Fibroblast of the aortic adventitia (primary cell): ENCODE data around the gene BNC2. TPM values are rescaled to one million over a fixed set of nuclear protein-coding genes. Genes with fewer than 3 reads are reported as not detected.
A peak's percentile ranks its signal among the peaks of the same experiment; 100 is the strongest.

ENCODE experiments used
- DNase-seq: peaks from one replicate; pipeline ENCODE4 v3.0.0-alpha.2; 2010; ENCODE audit warnings: low read depth
- H3K4me3 ChIP-seq: 2 replicates; pipeline ENCODE4 v1.5.1; 2011; ENCODE audit warnings: low read depth, mild to moderate bottlenecking, control low read depth, low read length, moderate library complexity
- CTCF ChIP-seq: IDR thresholded peaks from 2 replicates; pipeline ENCODE4 v1.5.1; 2011; ENCODE audit warnings: mild to moderate bottlenecking, low read length, control low read depth, inconsistent platforms; ENCODE audit not compliant: insufficient read depth
- total RNA-seq: library from RNA; depleted of rRNA; stranded (reverse); fragments of >200 nt; gene quantifications from 2 replicates; pipeline ENCODE4 v1.2.3, GENCODE V29; 2012; ENCODE audit warnings: low replicate concordance

Gene BNC2
- total RNA-seq, 1 donor, result 53.3 TPM

- no peak for TF ChIP-seq CTCF
- no peak for DNase-seq
Measured at GRCh38 chr9:16613051-16613450, 257.4 kb downstream of the BNC2 start.

DNA sequence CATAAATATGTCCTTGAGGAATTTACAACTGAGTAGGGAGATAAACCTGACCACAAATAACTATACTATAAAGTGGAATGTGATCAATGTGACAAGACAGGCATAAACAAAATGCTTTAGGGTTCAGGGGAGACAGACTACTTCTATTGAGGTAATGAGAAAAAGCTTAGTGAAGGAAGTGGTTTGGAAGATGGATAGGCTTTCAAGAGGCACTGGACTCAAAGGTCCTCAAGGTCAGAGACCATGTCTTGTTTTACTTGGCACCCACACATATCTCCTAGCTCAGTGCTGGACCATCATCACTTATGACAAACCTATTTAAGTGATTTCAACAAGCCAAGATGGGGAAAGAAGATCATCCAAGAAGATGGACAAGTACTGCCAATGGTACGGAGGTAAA is 257.8 kb downstream of the BNC2 start:
- H3K4me3 ChIP-seq, result no peak overlapping the region
- DNase-seq, result no peak
- TF ChIP-seq CTCF, result no peak

More at GRCh38 chr9:16613051-16613450, 257.4 kb downstream of the BNC2 start:
- H3K4me3 ChIP-seq, result no peak overlapping the region

- no peak for TF ChIP-seq CTCF
- H3K4me3 ChIP-seq, result no peak overlapping the region
- DNase-seq, result peak; percentile 77
Measured at GRCh38 chr9:16611983-16612382, 258.5 kb downstream of the BNC2 start.

GRCh38 chr9:16611001-16611400 is 259.5 kb downstream of the BNC2 start:
- DNase-seq, result peak; percentile 67
- H3K4me3 ChIP-seq, result no peak overlapping the region
- no peak for TF ChIP-seq CTCF

DNA sequence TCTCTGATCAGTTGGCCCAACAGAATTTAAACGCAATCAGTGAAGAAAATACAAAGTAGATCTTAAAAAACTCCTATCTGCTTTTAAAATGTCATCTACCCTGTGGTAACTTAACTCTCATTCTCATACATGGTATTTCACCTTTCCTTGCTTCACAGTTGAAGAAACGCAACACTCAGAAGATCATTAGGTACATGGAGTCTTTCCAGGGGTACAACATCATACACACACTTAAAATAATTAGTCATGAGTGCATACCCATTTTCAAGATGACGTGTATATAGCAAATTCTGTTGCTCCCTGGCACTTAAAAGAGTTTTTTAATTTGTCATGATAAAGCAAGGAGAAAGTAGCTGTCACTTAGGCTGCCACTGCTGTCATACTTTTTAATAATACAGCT is 259.9 kb downstream of the BNC2 start:
- no peak for TF ChIP-seq CTCF
- no peak for DNase-seq
- H3K4me3 ChIP-seq, result no peak overlapping the region

DNA sequence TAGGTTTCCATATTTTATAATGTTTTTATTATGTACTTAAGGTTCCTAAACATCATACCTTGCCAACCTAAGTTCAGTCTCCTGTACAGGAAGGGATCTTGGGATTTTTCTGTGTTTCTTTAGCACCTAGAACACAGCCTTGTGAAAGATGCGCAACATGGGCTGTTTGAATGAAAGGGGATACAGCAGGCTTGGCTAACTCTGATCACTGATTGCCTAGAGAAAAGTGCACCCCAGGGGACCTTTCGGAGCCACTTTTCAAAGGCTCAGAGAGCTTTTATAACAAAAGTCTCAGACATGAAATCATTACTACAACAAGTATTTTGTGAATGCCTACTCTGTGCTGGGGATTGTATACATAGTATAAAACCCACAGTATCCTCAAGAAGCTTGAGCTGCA is 261.6 kb downstream of the BNC2 start:
- TF ChIP-seq CTCF, result no peak
- H3K4me3 ChIP-seq, result no peak overlapping the region
- no peak for DNase-seq

DNA sequence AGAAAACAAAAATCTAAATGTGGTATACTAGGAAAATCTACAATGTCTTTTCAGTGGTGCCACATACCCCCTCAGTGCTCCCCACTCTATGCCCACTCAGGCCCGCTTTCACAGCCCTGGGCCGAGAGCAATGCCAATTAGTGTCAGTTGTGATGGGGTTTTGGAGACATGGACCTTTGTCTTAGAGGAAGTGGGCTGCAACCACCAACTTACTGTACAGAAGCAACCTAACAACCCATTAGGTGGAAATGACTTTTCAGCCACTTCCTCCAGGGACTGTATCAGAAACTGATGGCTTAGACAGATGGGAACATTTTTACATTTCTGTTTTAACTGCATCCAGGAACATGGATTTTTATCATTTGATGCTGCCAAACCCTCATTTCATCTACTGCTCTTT is 268.0 kb downstream of the BNC2 start:
- no peak overlapping the region for H3K4me3 ChIP-seq
- no peak for DNase-seq
- TF ChIP-seq CTCF, result no peak
